ENCODE data around the gene KDM4F.
"Not testable (repeated sequence)": the region's sequence is repeated elsewhere in the genome, so short reads cannot be mapped to it uniquely, and the experiment has no call there.

The KDM4F gene

GRCh38 chr11:95049122-95049521 lies at the start of gene KDM4F:
TSS of gene KDM4F (plus strand) at chr11:95049422.
- not testable (repeated sequence) for DNase-seq (ENCODE audit: low read depth)

GRCh38 chr11:95003716-95004115 lies 45.5 kb upstream of the KDM4F start:
- no peak for DNase-seq (ENCODE audit: low read depth)

- DNase-seq (ENCODE audit: low read depth) = no peak
Observed at GRCh38 chr11:95005642-95006041, 43.6 kb upstream of the KDM4F start.

GRCh38 chr11:95011376-95011775 lies 37.8 kb upstream of the KDM4F start:
- DNase-seq (ENCODE audit: low read depth) = no peak

- no peak for DNase-seq (ENCODE audit: low read depth)
Observed at GRCh38 chr11:95014184-95014821, 34.9 kb upstream of the KDM4F start.

GRCh38 chr11:95016139-95016538 lies 33.1 kb upstream of the KDM4F start:
- no peak for DNase-seq (ENCODE audit: low read depth)

GRCh38 chr11:95021468-95021867 lies 27.8 kb upstream of the KDM4F start:
- DNase-seq (ENCODE audit: low read depth) = not testable (repeated sequence)

GRCh38 chr11:95024958-95025357 lies 24.3 kb upstream of the KDM4F start, which contains the start of gene KDM4E:
TSS of gene KDM4E (plus strand) at chr11:95025258. CDS start at chr11:95025558, 300 bp downstream.
- no peak for DNase-seq (ENCODE audit: low read depth)

- not testable (repeated sequence) for DNase-seq (ENCODE audit: low read depth)
Observed at GRCh38 chr11:95025594-95025993, 23.6 kb upstream of the KDM4F start.

- no peak for DNase-seq (ENCODE audit: low read depth)
Observed at GRCh38 chr11:95028357-95028756, 20.9 kb upstream of the KDM4F start.

- DNase-seq (ENCODE audit: low read depth) = no peak
Observed at GRCh38 chr11:95033051-95033450, 16.2 kb upstream of the KDM4F start.

- DNase-seq (ENCODE audit: low read depth) = no peak
Observed at GRCh38 chr11:95035316-95035715, 13.9 kb upstream of the KDM4F start.

GRCh38 chr11:95037356-95038035 lies 11.7 kb upstream of the KDM4F start:
- not testable (repeated sequence) for DNase-seq (ENCODE audit: low read depth)

GRCh38 chr11:95042239-95042638 lies 7.0 kb upstream of the KDM4F start:
- DNase-seq (ENCODE audit: low read depth) = no peak

- DNase-seq (ENCODE audit: low read depth) = no peak
Observed at GRCh38 chr11:95042906-95043305, 6.3 kb upstream of the KDM4F start.

- no peak for DNase-seq (ENCODE audit: low read depth)
Observed at GRCh38 chr11:95044010-95044409, 5.2 kb upstream of the KDM4F start.

GRCh38 chr11:95045812-95046211 lies 3.4 kb upstream of the KDM4F start:
- no peak for DNase-seq (ENCODE audit: low read depth)

GRCh38 chr11:95050595-95051202 lies 1.5 kb downstream of the KDM4F start:
- no peak for DNase-seq (ENCODE audit: low read depth)

GRCh38 chr11:95054356-95054755 lies 5.1 kb downstream of the KDM4F start:
- no peak for DNase-seq (ENCODE audit: low read depth)

GRCh38 chr11:95055283-95055897 lies 6.2 kb downstream of the KDM4F start:
- DNase-seq (ENCODE audit: low read depth) = no peak

GRCh38 chr11:95057959-95058358 lies 8.7 kb downstream of the KDM4F start:
- no peak for DNase-seq (ENCODE audit: low read depth)

GRCh38 chr11:95058621-95059020 lies 9.4 kb downstream of the KDM4F start:
- no peak for DNase-seq (ENCODE audit: low read depth)

GRCh38 chr11:95059046-95059445 lies 9.8 kb downstream of the KDM4F start:
- DNase-seq (ENCODE audit: low read depth) = no peak
